Measurements from ENCODE around the gene BTBD8.
"Not testable (repeated sequence)": the region's sequence is repeated elsewhere in the genome, so short reads cannot be mapped to it uniquely, and the experiment has no call there.

DNA sequence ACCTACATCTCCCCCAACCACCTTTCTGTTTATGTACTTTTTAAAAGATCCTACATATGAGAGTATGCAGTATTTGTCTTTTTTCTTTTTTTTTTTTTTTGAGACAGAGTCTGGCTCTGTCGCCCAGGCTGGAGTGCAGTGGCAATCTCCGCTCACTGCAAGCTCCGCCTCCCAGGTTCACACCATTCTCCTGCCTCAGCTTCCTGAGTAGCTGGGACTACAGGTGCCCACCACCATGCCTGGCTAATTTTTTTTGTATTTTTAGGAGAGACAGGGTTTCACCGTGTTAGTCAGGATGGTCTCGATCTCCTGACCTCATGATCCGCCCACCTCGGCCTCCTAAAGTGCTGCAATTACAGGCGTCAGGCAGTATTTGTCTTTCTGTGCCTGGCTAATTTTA lies 2.1 kb upstream of the BTBD8 start:
- TF ChIP-seq POLR2AphosphoS5 (IDR thresholded peaks at IDR 0.05; ENCODE audit: borderline replicate concordance, low read depth, low read length); EZH2 (IDR thresholded peaks at IDR 0.05): not testable (repeated sequence)
